GM13976 (cell line): ENCODE data around the gene CIITA.
"Not testable (repeated sequence)": the region's sequence is repeated elsewhere in the genome, so short reads cannot be mapped to it uniquely, and the experiment has no call there.

ENCODE experiments used
- DNase-seq: peaks from one replicate; pipeline ENCODE4 v3.0.0; 2012; ENCODE audit warnings: low spot score
- CTCF ChIP-seq: IDR thresholded peaks from 2 replicates; pipeline ENCODE4 v1.5.1; 2012; ENCODE audit warnings: borderline replicate concordance, mild to moderate bottlenecking; ENCODE audit not compliant: insufficient read depth; ENCODE audit errors: extremely low read depth, missing control alignments, control extremely low read depth
- in situ Hi-C: fragments of 300-500 bp; cut with MboI; formaldehyde crosslinking; loops from one replicate; pipeline ENCODE4 v1.12.0; 2022; ENCODE audit warnings: low sequenced_read_pairs, mixed read lengths, inconsistent platforms; ENCODE audit not compliant: unreplicated experiment

CIITA gene

GRCh38 chr16:10876799-10877341 lies at the start of gene CIITA:
Gene CIITA, plus strand, starts transcription at chr16:10877202. Its CDS starts 129 bp downstream, at chr16:10877331.
- TF ChIP-seq CTCF: no peak
- peak; percentile 84 for DNase-seq
- in situ Hi-C loops: loop anchor here (10.0 kb wide), 1 partner anchor 132 kb away; the partner anchor contains the start of gene NUBP1

- in situ Hi-C loops: no loop called here
- no peak for TF ChIP-seq CTCF
- DNase-seq: no peak
Measured at GRCh38 chr16:10827691-10828341, 49.2 kb upstream of the CIITA start.

GRCh38 chr16:10828851-10829366 lies 48.1 kb upstream of the CIITA start:
- no peak for TF ChIP-seq CTCF
- in situ Hi-C loops: no loop called here
- DNase-seq: no peak

- in situ Hi-C loops, DNase-seq: not testable (repeated sequence)
Measured at GRCh38 chr16:10829390-10830098, 47.5 kb upstream of the CIITA start.

GRCh38 chr16:10830240-10830639 lies 46.8 kb upstream of the CIITA start:
- DNase-seq, in situ Hi-C loops: not testable (repeated sequence)

- in situ Hi-C loops: no loop called here
- TF ChIP-seq CTCF: no peak
- no peak for DNase-seq
Measured at GRCh38 chr16:10831894-10832886, 44.8 kb upstream of the CIITA start.

GRCh38 chr16:10833271-10833670 lies 43.7 kb upstream of the CIITA start:
- in situ Hi-C loops: no loop called here
- no peak for TF ChIP-seq CTCF
- DNase-seq: no peak
